ENCODE measurements around the gene WDR37.

Gene WDR37

GRCh38 chr10:1169981-1170866, 114.0 kb downstream of the WDR37 start:
- no peak for DNase-seq (ENCODE audit: low spot score)

- DNase-seq (ENCODE audit: low spot score), result no peak
Measured at GRCh38 chr10:1170867-1171180, 114.6 kb downstream of the WDR37 start.

GRCh38 chr10:1171182-1171581, 115.0 kb downstream of the WDR37 start:
- DNase-seq (ENCODE audit: low spot score), result no peak

GRCh38 chr10:1171586-1171985, 115.4 kb downstream of the WDR37 start:
- no peak for DNase-seq (ENCODE audit: low spot score)

GRCh38 chr10:1172256-1172984, 116.2 kb downstream of the WDR37 start:
- no peak for DNase-seq (ENCODE audit: low spot score)

GRCh38 chr10:1173091-1173490, 116.9 kb downstream of the WDR37 start:
- DNase-seq (ENCODE audit: low spot score), result no peak

GRCh38 chr10:1174022-1174421, 117.8 kb downstream of the WDR37 start:
- no peak for DNase-seq (ENCODE audit: low spot score)

GRCh38 chr10:1175956-1176565, 119.9 kb downstream of the WDR37 start:
- no peak for DNase-seq (ENCODE audit: low spot score)

- no peak for DNase-seq (ENCODE audit: low spot score)
Measured at GRCh38 chr10:1177936-1178335, 121.8 kb downstream of the WDR37 start.

GRCh38 chr10:1178506-1178905, 122.3 kb downstream of the WDR37 start:
- DNase-seq (ENCODE audit: low spot score), result no peak

- DNase-seq (ENCODE audit: low spot score), result no peak
Measured at GRCh38 chr10:1179346-1180070, 123.3 kb downstream of the WDR37 start.

- no peak for DNase-seq (ENCODE audit: low spot score)
Measured at GRCh38 chr10:1180071-1180730, 124.0 kb downstream of the WDR37 start.

GRCh38 chr10:1180836-1181235, 124.7 kb downstream of the WDR37 start:
- DNase-seq (ENCODE audit: low spot score), result no peak
